ENCODE measurements around the gene NEK10. TPM values are rescaled to one million over a fixed set of nuclear protein-coding genes. Genes with fewer than 3 reads are reported as not detected.

NEK10 gene
- total and polyA plus RNA-seq, 9 of the 15 experiments (the other 6 are each of a cell fraction or from before 2014, with no cell fraction given): 0.07 TPM; not detected in 8

- no TSS peak for BruUV-seq (replicated peaks)
These were observed 26.9 kb downstream of the NEK10 start for GRCh38 chr3:27342267-27342666.

More at GRCh38 chr3:27342267-27342666, 26.9 kb downstream of the NEK10 start:
- no peak for ATAC-seq
- 0% methylated on average over 1 of the region's 1 CpG for WGBS (ENCODE audit: insufficient coverage, low coverage, missing lambda C conversion rate)
- no peaks in the 10 kb centered on the region for H3K79me2 ChIP-seq (ENCODE audit: control insufficient read depth, insufficient read depth, low read length)
- no peak for FAIRE-seq
- no peaks in the 10 kb centered on the region for H4K20me1 ChIP-seq (replicated peaks; ENCODE audit: control insufficient read depth, insufficient read depth, low read length)
- H3K27me3 ChIP-seq (ENCODE audit: control insufficient read depth in 2 of 2, insufficient read depth in 2 of 2, low read length in 2 of 2): no peaks in the 10 kb centered on the region
- POLR2A ChIA-PET: no interaction called here
- H3K9me3 ChIP-seq (replicated peaks; ENCODE audit: control insufficient read depth, insufficient read depth, low read depth, low read length): no peaks in the 10 kb centered on the region
- no peak overlapping the region for H3K4me2 ChIP-seq (ENCODE audit: insufficient read depth, low read length)
- no peak overlapping the region for H2AFZ ChIP-seq (ENCODE audit: low read depth, low read length)
- H3K9ac ChIP-seq (ENCODE audit: insufficient read depth in 1 of 2, low read depth in 2 of 2, low read length in 2 of 2): no peak overlapping the region
- DNase-seq (ENCODE audit: extremely low read depth in 1 of 4, low spot score in 3 of 4): no peak
- no peaks in the 10 kb centered on the region for H3K36me3 ChIP-seq (ENCODE audit: control insufficient read depth, insufficient read depth, low read length)
- H3K4me1 ChIP-seq (replicated peaks in 1 of 2; ENCODE audit: control insufficient read depth in 2 of 2, insufficient read depth in 2 of 2, low read length in 2 of 2): no peaks in the 10 kb centered on the region
- in situ Hi-C loops (cut with MboI) (no loop called here), intact Hi-C loops (cut with micrococcal nuclease) (no loop called here)
- TF ChIP-seq TAF9B (IDR thresholded peaks at IDR 0.05; ENCODE audit: partially characterized antibody) (no peak), THRA (IDR thresholded peaks at IDR 0.05) (no peak), THRB (CRISPR knock-in tag; conservative IDR thresholded peaks at IDR 0.05) (no peak), SREBF2 (CRISPR knock-in tag; IDR thresholded peaks at IDR 0.05) (no peak), ESRRA (IDR thresholded peaks at IDR 0.05; ENCODE audit: borderline replicate concordance, low read depth) (no peak), E2F8 (IDR thresholded peaks at IDR 0.05; ENCODE audit: low read depth, partially characterized antibody) (no peak), RFX5 (IDR thresholded peaks at IDR 0.05; ENCODE audit: low read depth, low read length) (no peak), SOX6 (IDR thresholded peaks at IDR 0.05) (no peak), ZBTB7A (IDR thresholded peaks at IDR 0.05; ENCODE audit: borderline replicate concordance, control insufficient read depth, low read depth, low read length) (no peak), MCM2 (IDR thresholded peaks at IDR 0.05; ENCODE audit: low read depth) (no peak), ZKSCAN3 (CRISPR knock-in tag; IDR thresholded peaks at IDR 0.05) (no peak)
- TF ChIP-seq, protein P1, sequence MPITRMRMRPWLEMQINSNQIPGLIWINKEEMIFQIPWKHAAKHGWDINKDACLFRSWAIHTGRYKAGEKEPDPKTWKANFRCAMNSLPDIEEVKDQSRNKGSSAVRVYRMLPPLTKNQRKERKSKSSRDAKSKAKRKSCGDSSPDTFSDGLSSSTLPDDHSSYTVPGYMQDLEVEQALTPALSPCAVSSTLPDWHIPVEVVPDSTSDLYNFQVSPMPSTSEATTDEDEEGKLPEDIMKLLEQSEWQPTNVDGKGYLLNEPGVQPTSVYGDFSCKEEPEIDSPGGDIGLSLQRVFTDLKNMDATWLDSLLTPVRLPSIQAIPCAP (CRISPR knock-in tag; IDR thresholded peaks at IDR 0.05; ENCODE audit: borderline replicate concordance): no peak
- no peak overlapping the region for H3K4me3 ChIP-seq
- H3K27ac ChIP-seq (ENCODE audit: extremely low read depth, low read depth, low read length): no peak overlapping the region
- H3K9me1 ChIP-seq (ENCODE audit: control insufficient read depth, insufficient read depth, low read length): no peaks in the 10 kb centered on the region
- CTCF ChIA-PET (ENCODE audit: low intra/inter-chr PET ratio): no interaction called here
